ENCODE results near the gene TOMM6. TPM values are rescaled to one million over a fixed set of nuclear protein-coding genes. Genes with fewer than 3 reads are reported as not detected.

TOMM6 gene
- total RNA-seq, 1 experiment from 2014 or later = 292 TPM

DNA sequence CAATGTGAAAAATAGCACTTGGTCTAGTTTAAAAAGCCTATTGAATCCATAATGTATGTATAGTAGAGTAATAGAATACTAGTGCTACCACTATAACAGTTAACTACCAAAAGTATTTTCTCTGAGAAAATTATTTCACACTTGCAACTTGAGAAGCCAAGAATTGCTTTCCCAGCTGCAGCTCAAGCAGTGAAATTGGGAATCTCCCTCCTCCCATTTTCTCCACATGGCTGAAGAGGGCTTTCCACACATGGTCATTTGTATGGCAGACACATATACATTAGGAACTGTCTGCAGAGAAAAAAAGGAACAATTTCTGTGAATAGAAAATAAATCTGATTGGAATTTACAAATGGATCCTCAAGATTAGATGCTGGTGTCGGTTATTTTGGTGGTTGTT lies 34.5 kb downstream of the TOMM6 start:
- ATAC-seq (no peak), DNase-seq (ENCODE audit: low read depth, low spot score) (no peak)
- TF ChIP-seq RAD21 (IDR thresholded peaks at IDR 0.05; ENCODE audit: low read depth) (no peak), ELF1 (IDR thresholded peaks at IDR 0.05; ENCODE audit: borderline replicate concordance, low read depth) (no peak), EZH2phosphoT487 (IDR thresholded peaks at IDR 0.05; ENCODE audit: borderline replicate concordance) (no peak), YY1 (IDR thresholded peaks at IDR 0.05; ENCODE audit: extremely low read depth, insufficient replicate concordance, low read depth, low read length) (no peak), ZFX (IDR thresholded peaks at IDR 0.05) (no peak)
- ChIA-PET POLR2A (no interaction called here), RAD21 (ENCODE audit: low non-redundant PET in 1 of 2, low total read pairs in 2 of 2, uncharacterized antibody in 2 of 2, unreplicated experiment in 2 of 2) (no interaction called here), CTCF (no interaction called here)
- Histone ChIP-seq H3K36me3 (ENCODE audit: control insufficient read depth in 1 of 2, insufficient read depth in 2 of 2, low read length in 2 of 2) (no peaks in the 10 kb centered on the region), H3K79me2 (ENCODE audit: insufficient read depth, low read length) (no peaks in the 10 kb centered on the region), H3K9me3 (ENCODE audit: control insufficient read depth in 1 of 2, insufficient read depth in 1 of 2, low read depth in 1 of 2, low read length in 2 of 2) (no peaks in the 10 kb centered on the region), H4K20me1 (ENCODE audit: insufficient read depth) (no peaks in the 10 kb centered on the region), H3K4me3 (replicated peaks in 1 of 2; ENCODE audit: low read depth in 1 of 2, low read length in 2 of 2) (no peak overlapping the region), H3K4me2 (ENCODE audit: low read length) (no peak overlapping the region), H3K27ac (ENCODE audit: low read depth, low read length) (no peak overlapping the region), H3K4me1 (ENCODE audit: control insufficient read depth in 1 of 2, insufficient read depth in 2 of 2, low read length in 2 of 2) (no peaks in the 10 kb centered on the region), H3K27me3 (ENCODE audit: insufficient read depth, low read length) (no peaks in the 10 kb centered on the region), H3K9ac (ENCODE audit: low read length) (no peak overlapping the region), H2AFZ (ENCODE audit: low read depth, low read length, poor library complexity, severe bottlenecking) (no peak overlapping the region), H3K9me2 (ENCODE audit: insufficient read depth) (no peaks in the 10 kb centered on the region)
- intact Hi-C loops (cut with micrococcal nuclease) = no loop called here
- BruUV-seq (replicated peaks) = no TSS peak

DNA sequence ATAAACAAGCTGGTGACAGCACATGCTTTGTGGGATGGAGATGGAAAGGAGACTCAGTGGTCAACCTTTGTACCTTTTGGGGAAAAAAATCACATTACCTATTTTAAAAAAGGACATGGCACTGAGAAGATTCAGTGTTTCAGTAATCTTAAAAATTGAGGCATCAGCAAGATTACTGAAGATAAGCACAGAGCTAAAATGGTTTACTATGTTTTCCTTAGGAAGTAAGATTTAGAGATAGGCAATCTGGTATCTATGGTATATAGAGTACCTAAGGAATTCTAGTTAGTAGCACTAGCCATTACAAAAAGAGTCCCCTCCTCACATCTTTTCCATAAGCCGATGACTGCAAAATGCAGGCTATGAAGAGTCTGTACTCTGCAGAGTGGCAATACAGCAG lies 35.7 kb downstream of the TOMM6 start:
- no TSS peak for BruUV-seq (replicated peaks)
- DNase-seq (ENCODE audit: low read depth, low spot score) = no peak
- Histone ChIP-seq H3K27ac (ENCODE audit: low read depth, low read length) (no peak overlapping the region), H4K20me1 (ENCODE audit: insufficient read depth) (no peaks in the 10 kb centered on the region), H3K9me2 (ENCODE audit: insufficient read depth) (no peaks in the 10 kb centered on the region), H3K9me3 (ENCODE audit: control insufficient read depth in 1 of 2, insufficient read depth in 1 of 2, low read depth in 1 of 2, low read length in 2 of 2) (no peaks in the 10 kb centered on the region), H3K27me3 (ENCODE audit: insufficient read depth, low read length) (no peaks in the 10 kb centered on the region), H3K4me3 (replicated peaks in 1 of 2; ENCODE audit: low read depth in 1 of 2, low read length in 2 of 2) (no peak overlapping the region), H3K4me1 (ENCODE audit: control insufficient read depth in 1 of 2, insufficient read depth in 2 of 2, low read length in 2 of 2) (no peaks in the 10 kb centered on the region), H2AFZ (ENCODE audit: low read depth, low read length, poor library complexity, severe bottlenecking) (no peak overlapping the region), H3K36me3 (ENCODE audit: control insufficient read depth in 1 of 2, insufficient read depth in 2 of 2, low read length in 2 of 2) (no peaks in the 10 kb centered on the region), H3K4me2 (ENCODE audit: low read length) (no peak overlapping the region), H3K79me2 (ENCODE audit: insufficient read depth, low read length) (no peaks in the 10 kb centered on the region), H3K9ac (ENCODE audit: low read length) (no peak overlapping the region)
- ChIA-PET POLR2A (no interaction called here), CTCF (no interaction called here), RAD21 (ENCODE audit: low non-redundant PET in 1 of 2, low total read pairs in 2 of 2, uncharacterized antibody in 2 of 2, unreplicated experiment in 2 of 2) (no interaction called here)
- ATAC-seq = no peak
- TF ChIP-seq TCF7L2 (IDR thresholded peaks at IDR 0.05; ENCODE audit: borderline replicate concordance, extremely low read depth, insufficient read depth, insufficient read length) = no peak
- TF ChIP-seq CEBPB (IDR thresholded peaks at IDR 0.05; ENCODE audit: low read depth) = no peak
- TF ChIP-seq EGR1 (IDR thresholded peaks at IDR 0.05; ENCODE audit: low read depth) = no peak
- no peak for TF ChIP-seq CBX3 (IDR thresholded peaks at IDR 0.05; ENCODE audit: low read depth)
- TF ChIP-seq, protein P1, sequence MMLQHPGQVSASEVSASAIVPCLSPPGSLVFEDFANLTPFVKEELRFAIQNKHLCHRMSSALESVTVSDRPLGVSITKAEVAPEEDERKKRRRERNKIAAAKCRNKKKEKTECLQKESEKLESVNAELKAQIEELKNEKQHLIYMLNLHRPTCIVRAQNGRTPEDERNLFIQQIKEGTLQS (IDR thresholded peaks at IDR 0.05) = no peak
- no peak for TF ChIP-seq YY1 (IDR thresholded peaks at IDR 0.05; ENCODE audit: extremely low read depth, insufficient replicate concordance, low read depth, low read length)
- TF ChIP-seq FOSL1 (IDR thresholded peaks at IDR 0.05; ENCODE audit: low read depth) = no peak
- TF ChIP-seq RAD21 (IDR thresholded peaks at IDR 0.05; ENCODE audit: low read depth) = no peak
- TF ChIP-seq EZH2phosphoT487 (IDR thresholded peaks at IDR 0.05; ENCODE audit: borderline replicate concordance) = no peak
- TF ChIP-seq JUND (IDR thresholded peaks at IDR 0.05) = no peak
- no peak for TF ChIP-seq EZH2 (IDR thresholded peaks at IDR 0.05)
- TF ChIP-seq SP1 (IDR thresholded peaks at IDR 0.05; ENCODE audit: low read depth) = no peak
- intact Hi-C loops (cut with micrococcal nuclease) = no loop called here
